ENCODE results near the gene MAPK4.

Gene MAPK4

DNA sequence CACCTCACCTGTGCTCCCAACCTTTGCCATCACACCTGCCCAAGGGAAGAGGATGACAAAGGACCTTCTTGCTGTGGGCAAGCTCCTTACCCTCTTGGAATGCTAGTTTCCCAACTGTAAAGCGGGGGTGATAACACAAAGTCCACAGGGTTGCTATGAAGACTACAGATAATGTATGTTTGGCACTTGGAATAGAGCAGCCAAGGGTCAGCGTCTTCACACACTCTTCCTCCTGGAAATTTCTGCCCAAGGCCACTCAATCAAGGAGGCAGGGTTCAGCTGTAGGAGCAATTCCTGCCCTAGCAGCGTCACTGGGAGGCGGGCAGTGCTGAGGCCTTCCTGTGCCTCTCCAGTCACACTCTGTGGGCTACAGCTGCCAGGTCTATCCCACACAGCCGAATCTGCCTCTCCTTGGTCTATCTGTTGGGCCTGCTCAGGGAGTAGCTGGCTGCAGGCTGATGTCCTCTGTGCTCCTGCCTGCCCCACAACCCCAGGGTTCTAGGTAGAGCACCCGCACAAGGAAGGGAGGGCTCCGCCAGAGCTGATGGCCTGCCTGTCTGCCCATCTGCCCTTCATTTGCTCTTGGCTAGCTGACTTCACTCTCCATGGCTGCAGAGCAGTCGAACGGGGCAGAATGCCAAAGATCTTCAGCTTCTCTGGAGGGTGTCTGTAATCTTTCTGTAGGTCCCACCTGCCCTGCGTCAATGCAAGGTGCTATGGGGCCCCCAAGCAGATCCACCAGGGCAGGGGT lies 168.0 kb downstream of the MAPK4 start:
- no peak for DNase-seq

- no peak for DNase-seq
Measured at GRCh38 chr18:50729376-50729775, 169.5 kb downstream of the MAPK4 start.

- no peak for DNase-seq
Measured at GRCh38 chr18:50729986-50730385, 170.1 kb downstream of the MAPK4 start.

- no peak for DNase-seq
Measured at GRCh38 chr18:50734342-50734741, 174.5 kb downstream of the MAPK4 start.

DNA sequence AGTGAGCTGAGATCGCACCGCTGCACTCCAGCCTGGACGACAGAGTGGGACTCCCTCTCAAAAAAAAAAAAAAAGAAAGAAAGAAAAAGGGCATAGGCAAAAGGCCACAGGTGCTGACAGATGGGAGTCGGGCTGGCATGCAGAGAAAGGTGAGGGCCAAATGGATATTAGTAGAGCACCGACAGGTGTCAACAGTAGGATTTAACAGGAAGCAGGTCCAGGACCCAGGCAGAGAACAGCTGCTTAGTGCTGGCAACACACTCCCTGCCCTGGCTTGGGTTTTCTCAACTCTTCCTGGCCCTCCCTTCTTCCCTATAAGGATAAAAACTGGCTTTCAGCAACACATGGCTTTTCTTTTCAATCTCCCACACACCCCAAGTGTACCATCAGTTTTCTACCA lies 175.0 kb downstream of the MAPK4 start:
- no peak for DNase-seq

DNA sequence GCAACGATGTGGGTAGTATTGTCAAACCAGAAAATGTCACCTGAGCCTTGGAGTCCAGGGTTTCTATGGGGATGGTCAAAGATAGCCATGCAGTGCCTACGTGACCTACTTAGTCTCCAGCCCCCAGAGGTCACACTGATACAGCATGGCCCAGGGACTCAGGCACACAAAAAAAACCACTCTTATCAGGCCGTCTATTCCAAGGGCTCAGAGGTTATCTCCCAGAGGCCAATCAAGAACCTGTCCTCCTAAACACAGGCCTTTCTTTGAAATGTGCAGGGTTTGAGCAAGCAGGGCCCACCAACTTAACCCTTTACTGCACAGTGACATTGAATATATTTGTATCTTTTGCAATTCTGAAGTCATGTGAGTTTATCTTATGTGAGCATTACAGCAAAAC lies 177.2 kb downstream of the MAPK4 start:
- no peak for DNase-seq

DNA sequence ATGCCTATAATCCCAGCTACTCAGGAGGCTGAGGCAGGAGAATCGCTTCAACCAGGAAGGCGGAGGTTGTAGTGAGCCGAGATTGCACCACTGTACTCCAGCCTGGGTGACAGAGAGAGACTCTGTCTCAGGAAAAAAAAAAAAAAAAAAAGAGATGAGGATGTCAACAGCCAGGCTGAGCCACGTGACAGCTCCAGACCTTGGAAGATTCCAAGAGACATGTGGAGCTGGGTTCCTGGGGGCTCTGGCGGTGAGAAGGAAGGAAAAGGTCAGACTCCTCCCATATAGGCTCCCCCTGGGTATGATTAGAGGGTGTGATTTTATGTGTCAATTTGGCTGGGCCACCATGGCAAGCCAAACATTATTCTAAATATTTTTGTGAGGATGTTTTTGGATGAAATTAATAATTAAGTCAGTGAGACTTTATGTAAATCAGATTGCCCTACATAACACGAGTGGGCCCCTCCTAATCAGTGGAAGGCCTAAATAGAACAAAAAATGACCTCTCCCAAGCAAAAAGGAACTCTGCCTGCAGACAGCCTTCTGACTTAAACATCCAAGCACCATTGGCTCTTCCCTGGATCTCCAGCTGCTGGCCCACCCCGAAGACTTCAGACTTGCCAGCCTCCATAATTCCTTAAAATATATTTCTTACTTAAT lies 178.3 kb downstream of the MAPK4 start:
- no peak for DNase-seq

- DNase-seq = no peak
Measured at GRCh38 chr18:50742952-50743351, 183.1 kb downstream of the MAPK4 start.

DNA sequence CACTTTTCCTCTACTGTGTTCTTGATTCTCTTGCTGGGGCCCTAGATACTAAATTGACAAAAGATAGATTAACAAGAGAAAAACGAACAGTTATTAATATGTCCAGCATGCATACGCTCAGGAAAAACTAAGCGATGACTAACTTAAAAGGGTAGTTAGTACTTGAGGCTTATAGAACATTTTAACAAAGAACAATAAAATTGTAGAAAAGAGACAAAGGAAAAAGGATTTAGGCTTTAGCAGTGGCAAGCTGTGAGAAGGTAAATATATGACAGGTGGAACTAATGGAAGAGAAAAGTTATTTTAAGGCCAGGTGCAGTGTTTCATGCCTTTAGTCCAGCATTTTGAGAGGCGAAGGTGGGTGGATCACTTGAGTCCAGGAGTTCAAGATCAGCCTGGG lies 184.4 kb downstream of the MAPK4 start:
- DNase-seq = no peak

- no peak for DNase-seq
Measured at GRCh38 chr18:50745945-50746344, 186.1 kb downstream of the MAPK4 start.

DNA sequence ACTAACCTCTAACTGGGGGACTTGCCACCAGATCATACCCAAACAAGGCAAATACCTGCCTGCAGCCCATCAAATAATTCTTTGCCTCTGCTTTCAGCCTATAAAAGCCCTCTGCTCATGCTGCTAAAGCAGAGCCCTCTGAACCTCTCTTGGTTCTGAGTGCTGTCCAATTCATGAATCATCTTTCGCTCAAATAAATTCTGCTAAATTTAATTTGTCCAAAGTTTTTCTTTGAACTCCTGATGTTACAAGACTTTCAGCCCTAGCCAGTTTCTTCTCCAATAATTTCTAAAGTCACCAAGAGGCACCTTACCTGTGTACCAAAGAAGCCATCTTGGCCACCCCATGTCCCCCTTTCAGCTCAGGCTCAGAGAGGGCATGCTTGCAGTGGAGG lies 188.0 kb downstream of the MAPK4 start:
- DNase-seq = no peak

GRCh38 chr18:50748243-50749229 lies 188.6 kb downstream of the MAPK4 start:
- DNase-seq = no peak

DNA sequence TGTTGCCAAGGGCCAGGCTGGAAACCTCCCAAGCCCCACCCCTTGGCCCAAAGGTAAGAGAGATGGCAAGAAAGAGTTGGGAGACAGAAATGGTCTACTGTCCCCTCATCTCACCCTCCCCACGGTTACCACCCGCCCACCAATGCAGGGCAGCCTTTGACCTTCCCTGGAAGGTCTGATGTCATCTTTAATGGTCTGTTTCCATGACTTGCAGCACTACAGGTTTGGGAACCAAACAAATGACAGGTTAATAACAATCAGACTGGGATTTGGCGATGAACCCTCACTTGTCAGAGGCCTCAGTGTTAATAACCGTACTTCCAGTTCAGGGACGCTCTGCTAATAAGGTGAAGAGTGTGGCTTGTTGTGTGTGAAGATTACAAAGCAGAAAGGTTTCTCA lies 189.5 kb downstream of the MAPK4 start:
- DNase-seq = no peak

DNA sequence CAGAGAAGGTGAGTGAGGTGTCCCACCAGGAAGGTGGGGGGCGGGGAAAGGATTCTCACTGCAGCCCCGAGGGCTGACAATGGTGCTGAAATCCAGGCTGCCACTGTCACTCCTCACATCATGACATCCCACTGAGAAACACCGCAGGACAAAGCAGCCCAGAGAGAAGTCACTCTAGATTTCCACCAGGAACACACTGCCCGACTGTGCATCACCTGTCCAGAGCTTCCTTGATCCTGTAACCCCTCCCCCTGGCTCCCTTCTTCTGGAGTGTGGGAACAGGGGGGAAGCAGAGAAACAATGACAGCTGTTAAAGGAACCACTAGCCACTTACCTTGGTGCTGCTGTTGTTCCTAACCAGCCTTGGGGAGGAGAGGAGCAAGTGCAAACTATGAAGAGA lies 190.1 kb downstream of the MAPK4 start:
- DNase-seq = no peak

GRCh38 chr18:50750546-50750945 lies 190.7 kb downstream of the MAPK4 start:
- no peak for DNase-seq

GRCh38 chr18:50751490-50751889 lies 191.6 kb downstream of the MAPK4 start:
- DNase-seq = no peak

GRCh38 chr18:50751947-50752346 lies 192.1 kb downstream of the MAPK4 start:
- DNase-seq = no peak

GRCh38 chr18:50753311-50753710 lies 193.4 kb downstream of the MAPK4 start:
- DNase-seq = no peak

- DNase-seq = no peak
Measured at GRCh38 chr18:50754297-50754696, 194.4 kb downstream of the MAPK4 start.

- DNase-seq = no peak
Measured at GRCh38 chr18:50757358-50757757, 197.5 kb downstream of the MAPK4 start.

- no peak for DNase-seq
Measured at GRCh38 chr18:50769463-50769862, 209.6 kb downstream of the MAPK4 start.

- DNase-seq = no peak
Measured at GRCh38 chr18:50775207-50775606, 215.3 kb downstream of the MAPK4 start.

DNA sequence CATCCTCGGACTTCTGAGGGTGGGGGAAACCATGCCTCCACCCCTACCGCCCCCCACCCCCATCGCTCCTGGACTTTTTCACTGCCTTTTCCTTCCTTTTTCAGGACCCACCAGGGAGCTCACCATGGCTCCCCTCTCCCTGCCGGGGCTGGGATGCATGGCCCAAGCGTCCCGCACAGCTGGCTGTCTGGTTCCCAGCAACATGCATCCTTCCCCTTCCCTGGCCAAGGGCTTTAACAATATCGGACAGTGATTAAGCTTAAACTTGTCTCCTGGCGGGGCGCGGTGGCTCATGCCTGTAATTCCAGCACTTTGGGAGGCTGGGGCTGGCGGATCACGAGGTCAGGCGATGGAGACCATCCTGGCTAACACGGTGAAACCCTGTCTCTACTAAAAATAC lies 215.8 kb downstream of the MAPK4 start:
- DNase-seq = no peak

DNA sequence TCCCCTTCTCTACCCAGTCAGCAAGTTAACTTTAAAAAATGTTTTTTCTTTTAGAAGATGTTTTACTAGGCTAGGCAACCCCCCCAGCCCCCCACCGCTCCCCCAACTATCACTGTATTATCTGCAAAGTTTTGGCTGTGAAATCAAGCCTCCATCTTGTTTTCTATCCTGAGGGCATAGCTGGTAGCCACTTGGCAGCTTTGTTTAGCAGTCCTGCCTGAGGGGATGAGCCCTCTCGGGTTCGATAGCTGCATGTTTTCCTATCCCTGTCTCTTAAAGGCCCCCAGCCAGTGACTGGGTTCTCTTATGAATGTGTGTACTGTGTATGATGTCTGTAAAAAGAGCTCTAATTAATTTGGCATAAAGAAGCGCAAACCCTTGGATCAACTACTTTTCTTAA lies 216.5 kb downstream of the MAPK4 start:
- no peak for DNase-seq
